ENCODE results near the gene UBE2Q1.
"Not testable (repeated sequence)": the region's sequence is repeated elsewhere in the genome, so short reads cannot be mapped to it uniquely, and the experiment has no call there.

Gene UBE2Q1

GRCh38 chr1:154550657-154551056 lies 7.8 kb downstream of the UBE2Q1 start:
- DNase-seq (ENCODE audit: low read depth) = no peak

- DNase-seq (ENCODE audit: low read depth) = no peak
These were observed 8.4 kb downstream of the UBE2Q1 start for GRCh38 chr1:154550070-154550469.

GRCh38 chr1:154549202-154549770 lies 9.2 kb downstream of the UBE2Q1 start:
- DNase-seq (ENCODE audit: low read depth) = no peak

GRCh38 chr1:154548028-154548427 lies 10.4 kb downstream of the UBE2Q1 start:
- DNase-seq (ENCODE audit: low read depth) = no peak

- no peak for DNase-seq (ENCODE audit: low read depth)
These were observed 11.2 kb downstream of the UBE2Q1 start for GRCh38 chr1:154547105-154547732.

GRCh38 chr1:154546264-154547063 lies 12.0 kb downstream of the UBE2Q1 start:
- DNase-seq (ENCODE audit: low read depth) = peak; percentile 19

GRCh38 chr1:154541231-154541630 lies 17.2 kb downstream of the UBE2Q1 start:
- no peak for DNase-seq (ENCODE audit: low read depth)

- DNase-seq (ENCODE audit: low read depth) = no peak
These were observed 18.7 kb downstream of the UBE2Q1 start for GRCh38 chr1:154539486-154540483.

- DNase-seq (ENCODE audit: low read depth) = no peak
These were observed 21.9 kb downstream of the UBE2Q1 start for GRCh38 chr1:154536570-154536969.

GRCh38 chr1:154533952-154534844 lies 24.3 kb downstream of the UBE2Q1 start:
- no peak for DNase-seq (ENCODE audit: low read depth)

GRCh38 chr1:154531950-154532349 lies 26.5 kb downstream of the UBE2Q1 start:
- DNase-seq (ENCODE audit: low read depth) = not testable (repeated sequence)

- no peak for DNase-seq (ENCODE audit: low read depth)
These were observed 29.2 kb downstream of the UBE2Q1 start for GRCh38 chr1:154529308-154529707.

- DNase-seq (ENCODE audit: low read depth) = no peak
These were observed 31.3 kb downstream of the UBE2Q1 start for GRCh38 chr1:154527192-154527591.

GRCh38 chr1:154524881-154525280 lies 33.6 kb downstream of the UBE2Q1 start:
- no peak for DNase-seq (ENCODE audit: low read depth)

- DNase-seq (ENCODE audit: low read depth) = no peak
These were observed 36.8 kb downstream of the UBE2Q1 start for GRCh38 chr1:154521695-154522094.

- DNase-seq (ENCODE audit: low read depth) = no peak
These were observed 38.1 kb downstream of the UBE2Q1 start for GRCh38 chr1:154520333-154520732.

GRCh38 chr1:154519591-154519991 lies 38.9 kb downstream of the UBE2Q1 start:
- no peak for DNase-seq (ENCODE audit: low read depth)

- DNase-seq (ENCODE audit: low read depth) = no peak
These were observed 40.8 kb downstream of the UBE2Q1 start for GRCh38 chr1:154517661-154518060.

- no peak for DNase-seq (ENCODE audit: low read depth)
These were observed 44.4 kb downstream of the UBE2Q1 start for GRCh38 chr1:154514066-154514553.

GRCh38 chr1:154512760-154513159 lies 45.7 kb downstream of the UBE2Q1 start:
- DNase-seq (ENCODE audit: low read depth) = no peak

- DNase-seq (ENCODE audit: low read depth) = no peak
These were observed 54.6 kb downstream of the UBE2Q1 start for GRCh38 chr1:154503898-154504297.

Measured in stimulated activated CD8-positive, alpha-beta memory T cell treated with anti-CD3 and anti-CD28 coated beads, Interleukin-12 subunit alpha, Interleukin-12 subunit beta, amount 100 ng/mL, for 1 hour (primary cell).